ENCODE results near the gene LAMB4.

- TF ChIP-seq, protein P1, sequence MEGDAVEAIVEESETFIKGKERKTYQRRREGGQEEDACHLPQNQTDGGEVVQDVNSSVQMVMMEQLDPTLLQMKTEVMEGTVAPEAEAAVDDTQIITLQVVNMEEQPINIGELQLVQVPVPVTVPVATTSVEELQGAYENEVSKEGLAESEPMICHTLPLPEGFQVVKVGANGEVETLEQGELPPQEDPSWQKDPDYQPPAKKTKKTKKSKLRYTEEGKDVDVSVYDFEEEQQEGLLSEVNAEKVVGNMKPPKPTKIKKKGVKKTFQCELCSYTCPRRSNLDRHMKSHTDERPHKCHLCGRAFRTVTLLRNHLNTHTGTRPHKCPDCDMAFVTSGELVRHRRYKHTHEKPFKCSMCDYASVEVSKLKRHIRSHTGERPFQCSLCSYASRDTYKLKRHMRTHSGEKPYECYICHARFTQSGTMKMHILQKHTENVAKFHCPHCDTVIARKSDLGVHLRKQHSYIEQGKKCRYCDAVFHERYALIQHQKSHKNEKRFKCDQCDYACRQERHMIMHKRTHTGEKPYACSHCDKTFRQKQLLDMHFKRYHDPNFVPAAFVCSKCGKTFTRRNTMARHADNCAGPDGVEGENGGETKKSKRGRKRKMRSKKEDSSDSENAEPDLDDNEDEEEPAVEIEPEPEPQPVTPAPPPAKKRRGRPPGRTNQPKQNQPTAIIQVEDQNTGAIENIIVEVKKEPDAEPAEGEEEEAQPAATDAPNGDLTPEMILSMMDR (conservative IDR thresholded peaks at IDR 0.05; ENCODE audit: low read length), result no peak
- TF ChIP-seq EZH2phosphoT487 (IDR thresholded peaks at IDR 0.05; ENCODE audit: borderline replicate concordance, low read depth, low read length), result no peak
Observed at GRCh38 chr7:108030516-108030915, 99.6 kb downstream of the LAMB4 start.

All from OCI-LY7 (cell line).